ENCODE results near the gene GLRA3.
"Not testable (repeated sequence)": the region's sequence is repeated elsewhere in the genome, so short reads cannot be mapped to it uniquely, and the experiment has no call there.

GLRA3 gene

GRCh38 chr4:174810834-174811233, 18.2 kb downstream of the GLRA3 start:
- DNase-seq (ENCODE audit: low read depth): no peak

GRCh38 chr4:174808836-174809235, 20.2 kb downstream of the GLRA3 start:
- DNase-seq (ENCODE audit: low read depth): no peak

- no peak for DNase-seq (ENCODE audit: low read depth)
These were observed 20.9 kb downstream of the GLRA3 start for GRCh38 chr4:174808119-174808518.

- no peak for DNase-seq (ENCODE audit: low read depth)
These were observed 23.3 kb downstream of the GLRA3 start for GRCh38 chr4:174805746-174806145.

- no peak for DNase-seq (ENCODE audit: low read depth)
These were observed 34.4 kb downstream of the GLRA3 start for GRCh38 chr4:174794543-174795094.

- DNase-seq (ENCODE audit: low read depth): no peak
These were observed 39.4 kb downstream of the GLRA3 start for GRCh38 chr4:174789657-174790056.

- DNase-seq (ENCODE audit: low read depth): not testable (repeated sequence)
These were observed 50.6 kb downstream of the GLRA3 start for GRCh38 chr4:174778274-174778986.

GRCh38 chr4:174775366-174775765, 53.7 kb downstream of the GLRA3 start:
- no peak for DNase-seq (ENCODE audit: low read depth)

- DNase-seq (ENCODE audit: low read depth): no peak
These were observed 64.8 kb downstream of the GLRA3 start for GRCh38 chr4:174764105-174764729.

GRCh38 chr4:174763454-174764104, 65.5 kb downstream of the GLRA3 start:
- DNase-seq (ENCODE audit: low read depth): no peak

GRCh38 chr4:174761451-174761850, 67.6 kb downstream of the GLRA3 start:
- no peak for DNase-seq (ENCODE audit: low read depth)

- no peak for DNase-seq (ENCODE audit: low read depth)
These were observed 71.3 kb downstream of the GLRA3 start for GRCh38 chr4:174757736-174758135.

GRCh38 chr4:174753021-174753420, 76.0 kb downstream of the GLRA3 start:
- no peak for DNase-seq (ENCODE audit: low read depth)

GRCh38 chr4:174752026-174752425, 77.0 kb downstream of the GLRA3 start:
- DNase-seq (ENCODE audit: low read depth): no peak

- no peak for DNase-seq (ENCODE audit: low read depth)
These were observed 80.0 kb downstream of the GLRA3 start for GRCh38 chr4:174749091-174749490.

GRCh38 chr4:174746710-174747109, 82.3 kb downstream of the GLRA3 start:
- DNase-seq (ENCODE audit: low read depth): no peak

- no peak for DNase-seq (ENCODE audit: low read depth)
These were observed 86.5 kb downstream of the GLRA3 start for GRCh38 chr4:174742561-174742960.

GRCh38 chr4:174739576-174739975, 89.5 kb downstream of the GLRA3 start:
- DNase-seq (ENCODE audit: low read depth): no peak

- DNase-seq (ENCODE audit: low read depth): no peak
These were observed 94.9 kb downstream of the GLRA3 start for GRCh38 chr4:174734181-174734580.

- DNase-seq (ENCODE audit: low read depth): no peak
These were observed 111.2 kb downstream of the GLRA3 start for GRCh38 chr4:174717828-174718227.

- no peak for DNase-seq (ENCODE audit: low read depth)
These were observed 111.9 kb downstream of the GLRA3 start for GRCh38 chr4:174716986-174717770.
